GM21515 (cell line): ENCODE results near the gene GAS7.

ENCODE experiments used
- ATAC-seq: cut with Tn5 transposase; IDR thresholded peaks from one replicate; pipeline ENCODE4 v1.9.1; 2021; ENCODE audit not compliant: unreplicated experiment

The GAS7 gene

DNA sequence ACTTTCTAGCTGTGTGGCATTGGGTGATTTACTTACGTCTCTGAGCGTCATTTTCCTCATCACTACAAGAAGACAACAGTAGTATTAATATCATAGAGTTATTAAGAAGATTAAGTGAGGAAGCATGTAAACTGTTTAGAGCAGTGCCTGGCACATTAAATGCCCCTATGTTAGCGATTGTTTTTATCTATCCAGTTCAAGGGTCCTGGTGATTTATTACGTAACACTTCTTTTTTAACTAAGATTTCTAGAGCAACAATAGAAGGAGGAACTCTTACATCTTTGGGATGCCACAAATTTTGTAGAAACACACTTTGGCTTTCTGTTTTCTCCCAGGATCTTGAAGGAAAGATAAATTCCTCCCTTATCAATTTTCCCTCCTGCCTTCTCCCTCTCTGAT is 3.3 kb upstream of the GAS7 start:
- ATAC-seq, result no peak

DNA sequence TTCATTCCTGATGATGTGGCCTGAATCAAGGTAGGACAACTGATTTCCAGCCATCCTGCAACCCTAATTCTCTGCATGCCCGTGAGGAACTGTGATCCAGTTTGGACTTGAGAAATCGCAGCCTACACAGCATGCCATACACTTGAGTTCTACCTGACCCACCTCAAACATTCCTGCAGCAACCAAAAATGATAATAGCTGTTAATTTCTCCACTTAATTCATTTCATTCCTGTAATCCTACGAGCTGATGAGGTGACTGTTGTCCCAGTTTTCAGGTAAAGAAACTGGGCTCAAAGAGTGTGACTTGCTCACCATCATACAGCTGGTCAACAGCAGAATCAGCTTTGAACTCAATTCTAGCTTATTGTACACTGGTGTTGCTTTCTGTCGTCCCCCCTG is 2.2 kb upstream of the GAS7 start:
- no peak for ATAC-seq

DNA sequence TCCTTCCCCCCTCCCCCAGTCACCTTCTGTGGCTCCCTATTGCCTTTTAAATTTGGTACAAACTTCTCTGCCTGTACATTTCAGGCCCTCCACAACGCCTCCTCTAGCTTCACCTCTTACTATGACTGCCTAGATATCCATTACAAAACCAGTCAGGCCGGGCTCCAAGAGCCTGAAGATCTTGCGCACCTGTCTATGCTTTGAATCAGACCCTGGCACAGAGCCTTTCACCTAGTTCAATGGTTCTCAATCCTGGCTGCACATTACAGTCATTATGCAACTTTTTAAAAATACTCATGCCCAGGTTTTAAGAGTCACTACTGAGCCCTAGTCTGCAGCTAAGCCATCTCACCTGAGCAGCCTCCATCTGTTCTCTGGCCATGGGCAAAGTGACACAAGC is 1.6 kb upstream of the GAS7 start:
- no peak for ATAC-seq

DNA sequence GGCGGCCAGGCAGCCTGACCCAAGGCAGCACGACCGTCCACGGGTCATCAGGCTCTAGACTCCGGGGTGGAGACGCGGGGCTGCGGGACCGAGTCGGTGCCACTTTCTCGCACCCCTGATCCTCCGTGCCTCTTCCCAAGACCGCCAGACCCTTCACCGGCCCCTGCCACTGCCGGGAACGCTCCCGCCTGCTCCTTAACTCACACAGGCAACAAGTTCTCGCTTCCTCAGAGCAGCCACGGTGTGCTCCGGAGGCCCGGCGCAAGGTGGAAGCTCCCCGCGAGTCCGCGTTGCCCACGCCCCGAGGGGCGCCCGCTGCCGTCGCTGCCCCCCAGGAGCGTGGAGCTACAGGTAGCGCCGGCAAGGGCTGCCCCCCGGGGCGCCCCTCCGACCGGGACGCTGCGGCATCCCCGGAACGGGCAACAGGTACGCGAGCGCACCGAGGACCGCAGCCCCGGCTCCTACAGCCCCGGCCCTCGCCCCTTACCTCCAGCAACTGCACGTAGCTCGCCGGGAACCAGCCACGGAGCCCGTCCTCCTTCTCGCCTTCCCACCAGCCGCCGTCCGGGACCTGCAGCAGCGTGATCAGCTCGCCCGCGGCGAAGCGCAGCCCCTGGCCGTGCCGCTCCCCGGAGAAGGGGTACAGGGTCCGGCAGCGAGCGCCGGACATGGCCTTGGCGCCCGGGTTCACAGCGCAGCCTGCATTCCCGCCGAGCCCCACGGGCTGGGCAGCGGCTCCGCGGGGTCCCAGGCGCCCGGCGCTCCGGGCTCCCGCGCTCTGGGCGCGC is 491 bp downstream of the GAS7 start:
- no peak for ATAC-seq

DNA sequence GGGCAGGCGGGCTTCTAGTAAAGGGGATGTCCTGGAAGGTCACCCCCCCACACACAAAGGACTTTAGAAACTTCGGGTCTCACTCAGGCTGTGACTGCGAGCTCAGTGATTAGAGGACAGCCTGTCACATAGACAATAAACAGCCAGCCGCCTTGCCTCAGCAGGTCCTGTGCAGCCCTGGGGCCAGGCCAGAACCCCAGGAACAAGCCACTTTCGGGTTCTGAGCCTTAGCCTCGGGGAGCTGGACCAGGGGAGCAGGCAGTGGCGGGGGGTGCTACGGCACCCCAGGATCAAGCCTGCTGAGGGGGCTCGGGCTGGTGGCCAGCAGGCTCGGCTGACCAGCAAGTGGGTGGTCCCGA is 1.1 kb downstream of the GAS7 start:
- ATAC-seq, result no peak

DNA sequence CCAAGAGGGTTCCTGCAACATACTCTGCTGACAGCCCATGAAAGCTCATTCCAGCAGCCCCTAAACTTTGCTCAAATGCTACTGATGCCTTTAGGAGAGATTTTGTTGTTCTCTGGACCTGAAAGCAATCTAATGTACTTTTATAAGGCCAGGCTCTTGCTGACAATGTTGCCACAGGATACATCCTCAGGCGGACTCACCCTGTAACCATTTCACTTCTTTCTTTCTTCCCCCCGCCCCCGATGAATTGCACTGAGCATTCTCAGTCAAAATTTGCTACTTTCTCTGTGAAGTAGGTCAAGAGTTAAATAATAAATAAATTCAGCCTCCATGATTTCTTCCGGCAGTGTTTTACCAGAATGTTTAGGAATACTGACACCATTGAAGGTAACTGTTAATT is 1.5 kb downstream of the GAS7 start:
- no peak for ATAC-seq

DNA sequence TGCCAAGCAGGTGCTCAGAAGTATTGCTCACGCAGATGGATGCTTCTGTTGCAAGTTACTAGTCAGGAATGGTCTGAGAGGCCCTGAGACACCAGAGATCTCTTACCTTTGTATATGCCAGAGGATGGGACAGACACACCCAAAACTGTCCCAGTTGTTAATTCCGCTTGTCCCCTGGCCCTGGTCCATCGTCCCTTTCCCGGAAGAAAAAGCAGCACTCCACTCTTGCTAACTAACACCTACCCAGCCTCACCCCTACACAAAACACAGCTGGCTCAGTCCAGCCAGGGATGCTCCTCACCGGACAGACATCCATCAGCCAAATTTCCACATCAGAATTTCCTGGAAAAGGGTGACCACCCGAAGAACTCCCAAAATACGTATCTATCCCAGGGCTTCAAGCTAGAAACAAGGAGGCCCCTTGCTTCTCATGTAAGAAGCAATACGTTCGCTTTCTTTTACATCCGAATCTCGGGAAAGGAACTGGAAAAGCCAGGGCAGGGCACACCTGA is 2.0 kb downstream of the GAS7 start:
- no peak for ATAC-seq

DNA sequence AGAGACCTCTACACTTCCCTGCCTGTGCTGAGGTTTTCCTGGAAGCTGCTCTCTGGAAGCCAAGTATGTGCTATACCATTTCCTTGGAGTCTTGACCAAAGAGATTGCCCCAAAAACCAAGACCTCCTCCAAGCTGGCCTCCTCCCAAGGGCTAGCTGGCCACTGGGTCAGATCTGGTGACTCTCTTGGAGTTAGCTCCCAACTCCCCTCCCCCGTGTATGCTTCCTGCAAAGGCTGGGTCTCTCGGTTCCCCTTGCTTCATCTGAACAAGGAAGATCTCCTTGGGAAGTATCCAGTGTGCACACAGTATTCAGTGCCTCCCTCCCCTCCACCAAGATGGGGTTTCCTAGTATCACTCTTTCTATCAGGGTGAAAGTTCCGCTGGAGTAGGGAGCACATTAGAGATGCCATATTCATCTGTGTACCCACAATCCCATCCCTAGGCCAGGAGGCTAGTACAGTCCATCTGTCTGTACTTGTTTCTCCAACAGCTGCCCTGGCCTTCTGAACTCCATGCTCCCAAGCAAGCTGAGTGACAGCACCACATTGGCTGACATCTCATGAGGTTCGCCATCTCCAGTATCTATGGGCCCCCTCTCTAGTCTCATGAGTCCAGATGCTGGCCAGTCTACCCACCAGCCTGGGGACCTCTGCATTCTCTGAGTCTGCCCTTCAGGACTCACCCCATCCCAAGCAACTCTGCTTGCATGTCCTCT is 3.2 kb downstream of the GAS7 start:
- ATAC-seq, result no peak

DNA sequence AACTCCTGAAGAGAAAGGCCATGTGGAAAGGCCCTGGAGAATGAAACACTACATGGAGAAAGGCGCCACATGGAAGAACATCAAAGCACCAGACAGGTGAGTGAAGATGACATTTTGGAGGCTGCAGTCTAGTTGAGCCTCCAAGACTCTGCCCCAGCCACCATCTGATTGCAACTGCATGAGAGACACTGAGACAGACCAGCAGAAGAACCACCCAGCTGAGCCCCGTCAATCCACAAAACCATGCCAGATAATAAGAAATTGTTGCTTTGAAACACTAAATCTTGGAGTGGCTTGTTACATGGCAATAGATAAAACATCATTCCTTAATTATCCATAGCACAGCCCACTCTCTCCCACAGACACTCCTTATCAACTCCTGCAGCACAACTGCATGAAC is 4.8 kb downstream of the GAS7 start:
- ATAC-seq, result no peak

DNA sequence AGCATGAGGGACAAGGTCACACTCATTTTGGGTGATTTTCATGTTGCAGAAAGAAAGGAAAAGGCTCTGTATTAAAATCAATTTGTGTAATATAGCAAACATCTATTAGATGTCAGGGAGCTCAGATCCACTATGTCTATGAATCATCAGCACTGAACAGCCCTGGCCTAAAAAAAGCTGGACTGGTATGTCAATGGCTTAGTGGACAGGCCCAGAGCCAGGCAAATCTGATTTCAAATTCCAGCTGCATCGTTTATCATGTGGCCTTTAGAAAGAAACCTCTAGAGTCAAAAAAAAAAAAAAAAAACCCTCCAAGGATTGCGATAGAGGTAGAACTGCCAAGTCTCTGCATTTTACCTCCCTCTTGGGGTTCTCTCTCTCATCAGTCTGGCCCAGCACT is 5.4 kb downstream of the GAS7 start:
- ATAC-seq, result no peak

DNA sequence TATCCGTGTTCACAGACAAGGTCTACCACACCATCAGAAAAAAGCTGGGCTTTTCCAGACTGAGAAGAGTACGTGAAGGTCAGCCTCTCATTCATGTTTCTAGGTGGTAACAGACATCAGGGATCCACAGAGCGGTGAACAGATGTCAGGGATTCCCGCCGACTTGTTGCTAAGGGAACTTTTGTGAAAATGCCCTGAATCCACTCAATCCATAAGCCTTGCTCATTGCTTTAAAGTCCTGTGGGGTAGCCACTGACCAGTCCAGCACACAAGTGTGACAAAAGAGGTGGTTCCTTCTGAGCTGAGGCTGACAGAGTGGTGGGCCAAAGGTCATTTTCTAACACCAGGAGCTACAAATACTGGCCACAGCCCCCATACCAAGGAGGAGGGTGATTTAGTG is 5.9 kb downstream of the GAS7 start:
- ATAC-seq, result no peak

DNA sequence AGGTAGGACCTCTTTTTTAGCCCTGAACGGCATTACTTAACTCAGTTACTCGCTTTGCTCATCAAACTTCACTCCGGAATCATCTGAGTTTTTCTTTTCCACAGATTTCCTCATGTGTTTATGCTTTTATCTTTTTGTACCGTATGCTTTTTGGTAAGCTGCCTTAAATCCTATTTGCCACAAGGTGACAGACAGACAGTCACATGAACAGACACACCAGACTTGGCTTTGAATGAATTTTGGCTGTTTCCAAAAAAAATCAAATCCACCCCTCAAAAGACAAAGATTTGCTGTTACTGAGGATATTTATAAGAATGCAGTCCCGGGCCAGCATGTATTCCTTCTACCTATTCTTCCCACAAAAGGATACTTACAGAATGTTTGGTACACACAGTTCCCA is 10.9 kb downstream of the GAS7 start:
- ATAC-seq, result no peak

DNA sequence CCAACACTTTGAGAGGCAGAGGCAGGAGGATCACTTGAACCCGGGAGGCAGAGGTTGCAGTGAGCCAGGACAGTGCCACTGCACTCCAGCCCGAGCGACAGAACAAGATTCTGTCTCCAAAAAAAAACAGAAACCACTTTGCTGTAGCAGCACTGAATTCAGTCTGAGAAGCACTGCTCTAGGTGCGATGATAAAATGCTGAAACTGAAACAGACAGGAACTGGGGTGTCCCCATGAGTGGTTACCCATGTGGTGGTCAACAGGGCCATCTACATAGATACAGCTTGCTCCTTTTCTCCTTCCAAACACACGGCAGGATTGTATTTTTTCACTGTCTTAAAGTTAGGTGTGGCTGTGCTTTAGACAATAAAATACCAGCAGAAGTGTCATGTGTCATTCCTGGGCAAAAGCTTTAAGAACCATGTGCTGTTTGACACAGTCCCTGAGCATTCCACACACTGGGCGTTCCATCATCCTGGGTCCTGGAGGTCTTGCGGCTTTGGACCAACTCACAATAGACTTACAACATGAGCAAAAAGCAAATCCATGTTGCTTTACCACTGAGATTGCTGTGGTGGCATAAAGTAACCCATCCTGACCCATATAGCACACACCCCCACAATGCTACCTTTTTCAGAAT is 11.5 kb downstream of the GAS7 start:
- ATAC-seq, result no peak

DNA sequence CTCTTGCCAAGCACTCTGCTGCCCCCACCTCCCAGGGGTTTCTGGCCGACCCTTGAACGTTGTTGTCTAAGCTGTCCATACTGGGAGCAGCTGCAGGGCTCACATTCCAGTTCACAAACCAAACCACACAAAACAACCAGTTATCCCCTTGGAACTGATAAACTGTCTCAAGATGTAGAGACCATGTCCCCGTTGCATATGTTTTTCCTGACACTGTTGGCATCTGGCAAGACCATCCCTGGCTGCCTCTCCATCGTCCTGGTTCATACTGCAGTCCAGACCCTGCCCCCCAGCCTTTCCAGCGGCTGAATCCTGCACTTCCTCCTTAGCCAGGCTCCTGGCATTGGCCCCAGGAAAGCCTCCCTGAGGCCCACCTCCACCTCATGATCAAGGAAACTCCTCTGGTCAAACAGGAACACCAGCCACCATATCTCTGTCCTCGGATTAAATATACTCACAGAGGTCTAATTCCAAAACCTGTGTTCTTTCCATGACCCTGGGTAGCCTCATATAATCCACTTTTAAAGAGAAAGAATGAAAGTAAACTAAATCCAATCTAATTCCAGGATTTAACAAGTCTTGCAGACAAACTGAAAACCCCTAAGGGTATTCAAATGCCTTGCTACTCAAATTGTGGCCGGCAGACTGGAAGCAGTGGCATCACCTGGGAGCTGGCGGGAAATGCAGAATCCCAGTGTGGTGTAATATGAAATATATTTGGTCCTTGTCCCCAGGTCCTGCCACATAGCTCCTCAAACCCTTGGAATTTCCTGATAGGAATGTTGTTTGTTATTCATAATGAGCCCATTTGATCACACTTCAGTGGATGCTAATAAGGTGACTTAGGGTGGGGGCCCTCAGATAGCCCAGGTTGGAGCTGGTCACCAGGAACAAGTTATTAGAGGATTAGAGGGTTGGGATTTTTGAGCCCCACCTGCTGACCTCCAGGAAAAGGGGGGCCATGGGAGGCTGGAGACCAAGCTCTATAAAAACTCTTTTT is 14.2 kb downstream of the GAS7 start:
- ATAC-seq, result no peak

DNA sequence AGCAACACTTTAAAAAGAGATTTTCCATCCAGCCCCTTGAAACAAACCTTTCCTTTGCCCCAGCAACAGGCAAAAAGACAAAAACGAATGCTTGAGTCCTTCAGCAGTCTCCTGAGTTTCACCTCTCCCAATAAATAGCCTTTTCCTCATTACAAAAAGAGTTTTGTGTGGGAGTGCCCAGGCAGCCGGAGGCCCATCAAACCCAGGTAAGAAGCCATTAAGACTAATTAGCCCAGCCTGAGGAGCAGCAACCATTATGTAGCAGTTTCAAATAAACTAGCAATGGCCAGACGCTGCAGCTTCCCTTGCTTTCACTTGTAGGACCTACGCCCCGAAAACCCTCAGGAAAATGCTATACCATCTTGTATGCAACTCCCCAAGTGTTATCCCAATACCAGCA is 15.6 kb downstream of the GAS7 start:
- no peak for ATAC-seq

DNA sequence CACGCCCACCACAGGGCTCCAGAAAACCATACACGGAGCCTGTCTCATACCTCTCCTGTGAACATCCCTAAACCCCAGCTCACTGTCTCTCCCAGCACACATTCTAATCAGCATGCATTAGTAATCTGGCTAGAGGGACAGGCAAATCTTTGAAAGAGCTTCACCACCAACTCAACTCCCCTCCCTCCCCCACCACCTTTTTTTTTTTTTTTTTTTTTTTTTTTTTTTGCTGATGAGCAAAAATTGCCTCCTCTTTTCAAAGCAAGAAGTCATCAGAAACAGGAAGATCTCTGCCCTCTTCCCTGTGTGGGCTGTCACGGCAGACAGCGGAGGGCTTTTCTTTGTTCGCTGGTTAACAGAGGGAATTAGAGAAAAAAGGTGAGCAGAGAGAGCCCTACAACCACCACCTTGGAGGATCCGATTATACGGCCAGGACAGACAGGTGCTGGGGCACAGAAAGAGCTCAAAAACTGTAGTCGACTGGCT is 19.9 kb downstream of the GAS7 start:
- no peak for ATAC-seq

DNA sequence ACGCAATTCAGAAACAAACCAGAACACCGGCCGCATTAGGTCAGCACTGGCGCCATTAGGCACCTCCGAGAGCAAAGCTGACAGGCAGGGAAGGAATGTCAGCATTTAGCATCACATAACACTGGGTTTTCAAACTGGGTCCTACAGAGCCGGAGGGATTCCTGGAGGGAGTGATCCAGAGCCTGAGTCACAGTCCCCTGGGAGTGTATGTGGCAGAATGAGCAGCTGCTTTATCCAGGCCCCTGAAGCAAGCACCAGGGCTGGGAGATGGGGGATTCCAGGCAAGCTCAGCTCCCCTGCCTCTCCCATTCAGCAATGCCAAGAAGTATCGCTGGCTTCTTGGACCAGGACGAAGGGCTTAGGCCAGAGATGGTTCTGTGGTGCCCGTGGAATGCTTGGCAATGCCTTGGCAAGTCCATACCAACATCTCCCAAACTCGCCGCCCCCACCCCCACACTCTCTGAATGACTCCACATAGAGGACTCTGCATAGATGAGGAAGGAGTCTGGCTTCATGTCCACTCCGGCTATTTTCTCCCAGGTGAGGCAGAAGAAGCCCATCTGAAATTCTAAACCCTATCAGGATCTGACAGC is 20.4 kb downstream of the GAS7 start:
- no peak for ATAC-seq

DNA sequence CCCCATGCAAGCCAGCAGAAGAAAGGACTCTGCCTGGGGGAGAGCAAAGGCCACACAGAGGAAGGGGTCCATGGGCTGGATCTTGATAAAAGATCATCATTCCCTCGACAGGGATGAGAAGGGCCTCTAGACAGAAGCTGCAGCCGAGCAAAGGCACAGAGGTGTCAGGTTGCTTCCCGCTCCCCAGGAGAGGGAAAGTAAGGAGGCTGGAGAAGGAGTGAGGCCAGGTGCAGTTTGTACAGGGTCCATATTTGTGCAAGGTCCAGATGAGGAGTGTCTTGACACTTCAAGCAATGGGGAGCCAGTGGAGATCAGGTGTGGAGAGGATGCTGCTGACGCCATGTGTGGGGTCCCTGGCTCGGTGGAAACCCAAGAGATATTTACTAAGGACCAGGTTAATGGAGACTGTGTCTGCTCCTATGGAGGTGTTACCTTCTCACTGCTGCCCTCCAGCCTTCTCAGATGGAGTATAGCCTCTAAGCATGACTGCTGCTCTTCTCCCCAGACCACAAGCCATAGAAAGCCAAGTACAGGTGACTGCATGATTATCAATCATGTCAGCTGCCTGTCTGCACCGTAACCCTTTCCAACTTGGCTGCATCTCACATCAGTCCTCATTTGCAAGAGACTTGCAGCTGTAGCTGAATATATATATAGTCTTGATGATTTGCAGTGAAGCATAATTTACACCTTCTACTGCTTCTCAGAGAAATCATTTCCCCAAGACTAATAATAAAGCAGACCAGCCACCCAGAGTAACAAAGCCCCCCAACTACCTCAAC is 21.1 kb downstream of the GAS7 start:
- ATAC-seq, result no peak

DNA sequence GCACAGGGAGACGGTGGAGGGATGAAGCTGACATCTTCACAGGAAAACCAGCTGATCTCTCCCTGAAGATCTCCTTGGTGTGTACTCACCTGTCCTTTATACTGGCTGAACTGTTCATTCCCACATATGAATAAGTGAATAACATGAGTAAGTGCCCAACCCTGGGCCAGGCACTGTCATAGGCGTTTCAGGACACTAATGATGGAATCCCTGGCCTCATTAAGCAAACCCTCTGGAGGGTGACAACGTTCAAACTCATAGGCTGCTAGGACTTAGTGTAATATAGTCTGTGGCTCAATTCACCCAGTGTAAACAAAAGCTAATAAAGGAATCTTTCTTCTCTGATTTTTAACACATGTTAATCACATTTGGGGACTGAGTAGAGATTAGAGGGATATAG is 24.5 kb downstream of the GAS7 start:
- ATAC-seq, result no peak

DNA sequence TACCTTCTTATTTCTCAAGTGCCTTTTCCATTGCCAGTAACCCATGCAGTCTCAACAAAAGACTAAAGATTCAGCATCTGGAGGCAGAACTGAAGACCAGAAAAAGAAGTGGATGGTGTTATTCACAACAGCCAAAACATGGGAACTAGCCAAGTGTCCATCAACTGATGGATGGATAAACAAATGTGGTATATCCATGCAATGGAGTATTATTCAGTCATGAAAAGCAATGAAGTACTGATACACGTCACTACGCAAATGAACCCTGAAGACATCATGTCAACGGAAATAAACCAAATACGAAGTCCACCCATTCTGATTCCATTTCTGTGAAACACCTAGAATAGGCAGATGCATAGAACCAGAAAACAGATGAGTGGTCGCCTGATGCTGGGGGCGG is 25.6 kb downstream of the GAS7 start:
- ATAC-seq, result no peak
